ENCODE measurements around the gene PROSER1.
"Not testable (repeated sequence)": the region's sequence is repeated elsewhere in the genome, so short reads cannot be mapped to it uniquely, and the experiment has no call there.

Gene PROSER1

GRCh38 chr13:39037880-39038568 lies at the start of gene PROSER1, which contains the start of gene NHLRC3:
TSS of gene PROSER1 (minus strand) at chr13:39038089. CDS start at chr13:39037242, 847 bp downstream.
TSS of gene NHLRC3 (plus strand) at chr13:39038456. CDS start at chr13:39038640, 184 bp downstream.
- peak; percentile 96 for DNase-seq

DNA sequence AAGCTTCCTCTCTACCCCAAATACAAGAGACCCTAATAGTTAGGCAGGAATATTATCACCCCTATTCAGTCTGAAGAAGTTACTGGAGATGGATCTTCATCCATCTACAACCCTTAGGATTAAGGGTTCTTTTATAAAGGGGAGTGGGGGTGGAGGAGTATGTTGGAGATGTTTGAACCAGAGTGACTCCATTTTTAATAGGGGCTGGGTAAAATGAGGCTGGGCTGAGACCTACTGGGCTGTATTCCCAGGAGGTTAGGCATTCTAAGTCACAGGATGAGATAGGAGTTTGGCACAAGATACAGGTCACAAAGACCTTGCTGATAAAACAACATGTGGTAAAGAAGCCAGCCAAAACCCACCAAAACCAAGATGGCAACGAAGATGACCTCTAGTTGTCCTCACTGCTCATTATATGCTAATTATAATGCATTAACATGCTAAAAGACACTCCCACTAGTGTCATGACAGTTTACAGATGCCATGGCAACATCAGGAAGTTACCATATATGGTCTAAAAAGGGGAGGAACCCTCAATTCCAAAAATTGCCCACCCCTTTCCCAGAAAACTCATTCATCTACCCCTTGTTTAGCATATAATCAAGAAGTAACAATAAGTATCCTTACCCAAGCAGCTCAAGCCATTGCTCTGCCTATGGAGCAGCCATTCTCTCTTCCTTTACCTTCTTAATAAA lies 48.5 kb upstream of the PROSER1 start:
- not testable (repeated sequence) for DNase-seq

GRCh38 chr13:39073983-39074382 lies 36.1 kb upstream of the PROSER1 start:
- no peak for DNase-seq

DNA sequence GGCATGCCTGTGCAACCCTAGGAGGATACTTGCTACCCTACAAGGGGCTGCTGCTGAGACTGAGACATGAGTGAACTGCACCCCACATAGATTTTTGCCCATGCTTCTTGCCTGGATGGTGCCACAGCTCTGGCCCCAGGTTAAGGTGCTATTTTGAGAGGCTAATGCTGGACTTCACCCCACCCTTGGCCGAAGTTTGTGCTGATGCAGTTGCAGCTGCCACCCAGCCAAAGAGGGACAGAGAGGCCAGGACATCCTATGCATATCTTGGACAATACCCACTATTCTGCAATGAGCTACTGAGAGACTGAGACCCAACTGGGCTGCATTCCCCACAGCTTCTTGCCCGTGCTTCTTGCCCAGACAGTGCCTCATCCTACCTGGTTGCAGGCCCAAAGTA lies 35.0 kb upstream of the PROSER1 start:
- DNase-seq = no peak

GRCh38 chr13:39062004-39062403 lies 24.1 kb upstream of the PROSER1 start:
- no peak for DNase-seq

DNA sequence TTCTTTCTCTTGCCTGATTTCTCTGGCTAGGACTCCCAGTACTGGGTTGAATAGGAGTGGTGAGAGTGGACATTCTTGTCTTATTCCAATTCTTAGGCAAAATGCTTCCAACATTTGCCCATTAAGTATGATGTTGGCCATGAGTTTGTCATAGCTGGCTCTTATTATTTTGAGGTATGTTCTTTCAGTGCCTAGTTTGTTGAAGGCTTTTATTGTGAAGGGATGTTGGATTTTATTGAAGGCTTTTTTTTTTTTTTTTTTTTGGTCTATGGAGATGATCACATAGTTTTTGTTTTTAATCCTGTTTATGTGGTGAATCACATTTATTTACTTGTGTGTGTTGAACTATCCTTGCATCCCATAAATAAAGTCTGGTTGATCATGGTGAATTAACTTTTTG lies 20.2 kb upstream of the PROSER1 start:
- DNase-seq = no peak

DNA sequence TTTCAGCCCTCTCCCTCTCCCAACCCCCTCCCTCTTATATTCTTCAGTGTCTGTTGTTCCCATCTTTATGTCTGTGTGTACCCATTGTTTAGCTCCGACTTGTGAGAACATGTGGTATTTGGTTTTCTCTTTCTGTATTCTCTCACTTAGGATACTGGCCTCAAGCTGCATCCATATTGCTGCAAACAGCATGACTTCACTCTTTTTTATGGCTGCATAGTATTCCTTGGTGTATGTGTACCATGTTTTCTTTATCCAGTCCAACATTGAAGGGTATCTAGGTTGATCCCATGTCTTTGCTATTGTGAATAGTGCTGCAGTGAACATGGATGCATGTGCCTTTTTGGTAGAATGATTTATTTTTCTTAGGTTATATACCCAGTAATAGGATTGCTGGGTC lies 18.1 kb upstream of the PROSER1 start:
- DNase-seq = no peak

DNA sequence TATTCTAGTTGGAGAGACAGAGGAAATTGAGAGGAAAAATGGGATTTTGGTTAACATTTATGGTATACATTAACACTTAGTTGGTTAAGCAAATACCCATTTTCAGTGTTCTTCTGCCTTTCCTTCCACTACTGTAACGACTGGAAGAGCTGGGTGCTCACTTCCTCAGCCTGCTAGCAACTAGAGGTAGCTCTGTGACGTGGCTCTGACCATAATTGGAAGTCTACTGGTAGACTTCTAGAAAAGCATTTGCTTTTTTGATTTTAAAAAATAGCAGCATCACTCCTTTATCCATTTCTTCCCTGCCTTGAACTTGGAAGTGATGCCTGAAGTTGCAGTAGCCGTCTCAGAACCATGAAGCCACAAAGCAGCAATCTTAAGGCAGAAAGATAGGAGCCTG lies 16.2 kb upstream of the PROSER1 start:
- DNase-seq = no peak

GRCh38 chr13:39052944-39053343 lies 15.1 kb upstream of the PROSER1 start:
- no peak for DNase-seq

DNA sequence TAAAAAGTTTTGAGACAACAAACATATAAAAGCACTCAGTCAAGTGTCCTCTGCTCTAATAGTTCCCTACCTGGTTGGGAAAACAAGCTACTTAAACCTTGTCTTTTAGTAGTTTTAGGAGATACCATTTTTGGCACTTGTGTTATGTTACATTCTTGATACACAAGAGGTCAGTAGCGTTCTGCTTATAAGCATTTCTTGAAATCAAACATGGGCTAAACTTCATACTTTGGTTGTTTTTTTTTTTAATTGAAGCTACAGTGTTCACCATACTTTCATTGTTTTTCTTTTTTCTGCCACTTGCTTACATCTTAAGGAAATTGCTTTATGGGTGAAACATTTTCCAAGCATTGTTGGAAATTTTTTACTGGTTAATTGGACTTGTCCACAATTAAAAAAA lies 13.3 kb upstream of the PROSER1 start:
- peak; percentile 44 for DNase-seq

DNA sequence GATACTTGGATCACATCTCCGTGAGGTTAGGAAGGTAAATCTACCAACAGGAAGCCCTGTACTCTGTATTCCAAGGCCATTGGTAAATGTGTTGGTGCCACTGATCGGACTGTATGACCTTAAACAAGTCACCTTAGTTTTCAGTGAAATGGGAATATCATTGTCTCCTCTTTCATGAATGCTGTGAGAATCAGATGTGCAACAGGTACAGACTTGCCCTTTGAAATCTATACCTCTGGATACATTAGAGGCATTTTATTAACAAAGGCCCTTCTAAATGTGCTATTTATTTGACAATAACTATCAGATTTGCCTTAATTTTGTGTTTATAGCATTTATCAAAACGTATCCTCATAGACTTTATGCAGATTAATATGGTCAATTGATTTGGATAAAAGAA lies 11.4 kb upstream of the PROSER1 start:
- no peak for DNase-seq

GRCh38 chr13:39048806-39049205 lies 10.9 kb upstream of the PROSER1 start:
- DNase-seq = no peak

GRCh38 chr13:39047560-39047959 lies 9.7 kb upstream of the PROSER1 start:
- DNase-seq = no peak

DNA sequence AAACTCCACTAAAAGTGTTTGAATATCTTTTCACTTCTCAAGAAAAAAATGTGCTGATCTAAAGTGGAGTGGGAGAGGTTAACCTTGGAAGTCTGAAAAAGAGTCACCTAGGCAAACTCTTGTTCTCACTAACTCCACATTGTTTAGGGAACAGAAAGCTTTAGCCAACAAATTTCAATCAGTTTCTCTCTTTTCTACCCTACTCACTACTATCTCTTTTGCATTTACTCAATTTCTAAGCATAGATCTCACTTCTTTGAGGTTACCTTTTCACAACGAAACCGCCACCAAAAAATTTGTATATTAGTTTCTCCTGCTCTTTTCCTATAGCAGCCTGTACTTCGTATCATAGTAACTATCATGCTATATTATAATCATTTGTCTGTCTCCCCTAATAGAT lies 6.6 kb upstream of the PROSER1 start:
- no peak for DNase-seq

GRCh38 chr13:39040206-39040605 lies 2.3 kb upstream of the PROSER1 start:
- no peak for DNase-seq

- DNase-seq = no peak
Observed at GRCh38 chr13:39039041-39039440, 1.2 kb upstream of the PROSER1 start.

DNA sequence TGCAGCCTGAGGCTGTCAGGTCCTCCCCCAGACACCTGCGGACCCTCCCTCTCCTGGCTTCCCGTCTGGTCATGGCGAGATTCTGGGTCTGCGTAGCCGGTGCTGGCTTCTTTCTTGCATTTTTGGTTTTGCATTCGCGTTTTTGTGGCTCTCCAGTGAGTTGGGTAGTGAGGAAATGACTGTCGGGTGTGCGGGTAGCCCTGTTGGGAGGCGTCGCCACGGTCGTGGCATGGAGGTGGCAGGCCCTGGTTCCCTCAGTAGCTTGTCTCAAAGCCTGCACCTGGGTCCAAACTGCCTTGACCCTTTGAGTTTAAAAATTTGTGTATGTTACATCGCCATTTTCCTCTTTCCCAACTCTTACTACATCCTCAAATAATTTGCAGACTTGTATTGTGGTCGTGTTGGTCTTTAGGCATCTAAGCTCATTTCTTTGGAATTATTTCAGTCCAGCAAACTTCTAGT lies 711 bp upstream of the PROSER1 start:
- DNase-seq = peak; percentile 6

DNA sequence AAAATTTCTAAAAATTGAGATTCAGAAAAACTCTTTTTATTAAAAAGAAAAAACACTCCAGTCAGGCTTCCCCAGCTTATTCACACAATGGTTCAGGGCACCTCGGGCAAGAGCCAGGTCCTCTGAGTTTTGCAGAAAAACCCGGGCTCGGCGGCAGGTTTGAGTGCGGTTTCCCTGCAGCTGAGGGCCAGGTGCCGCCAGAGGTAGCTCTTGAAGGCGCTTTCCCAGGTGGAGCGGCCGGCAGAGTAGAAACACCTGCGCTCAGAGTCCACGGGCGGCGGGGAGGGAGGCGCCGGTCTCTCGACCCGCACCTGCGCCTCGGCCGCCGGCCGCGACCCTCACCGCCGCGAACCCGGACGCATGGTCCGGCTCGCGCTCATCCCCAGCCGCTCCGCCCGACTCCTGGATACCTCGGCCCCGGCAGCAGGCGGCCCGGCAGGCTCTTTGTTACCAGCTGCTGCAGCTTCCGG lies 444 bp downstream of the PROSER1 start:
- DNase-seq = no peak

DNA sequence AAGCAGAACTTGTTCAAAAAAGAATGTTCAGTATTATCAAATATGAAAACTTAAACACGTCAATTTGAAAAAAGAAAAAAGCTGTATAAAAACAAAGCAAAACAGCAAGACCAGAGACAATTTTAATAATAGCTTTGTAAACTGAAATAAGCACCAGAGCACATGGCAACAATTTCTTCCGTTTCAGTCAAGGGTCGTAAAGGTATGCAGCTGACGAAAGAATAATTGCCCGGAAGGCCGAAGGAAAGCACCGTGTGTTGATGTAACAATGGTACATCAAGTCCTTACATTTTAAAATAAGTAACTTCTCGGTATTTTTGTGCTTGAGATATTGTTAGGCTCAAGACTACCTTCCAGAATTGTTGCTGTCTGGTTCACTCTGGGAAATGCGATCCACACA lies 1.7 kb downstream of the PROSER1 start:
- peak; percentile 11 for DNase-seq

DNA sequence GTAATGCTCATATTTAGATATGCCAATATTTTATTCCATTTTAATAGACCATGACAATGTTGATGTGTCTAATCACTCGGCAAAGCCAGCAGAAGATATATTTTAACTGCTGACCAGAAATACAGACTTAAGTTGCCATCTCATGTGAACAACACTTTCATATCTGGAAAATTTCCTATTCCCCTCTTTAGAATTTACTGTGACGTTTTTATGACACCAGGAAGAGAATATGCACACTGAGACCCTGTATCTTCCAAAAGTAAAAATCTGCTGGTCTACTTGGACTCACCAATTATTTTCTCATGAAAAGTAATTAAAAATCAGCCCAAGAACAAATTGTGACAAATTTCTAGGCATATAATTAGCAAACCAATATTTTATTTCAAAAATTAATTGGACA lies 2.1 kb downstream of the PROSER1 start:
- DNase-seq = no peak

GRCh38 chr13:39035204-39035603 lies 2.7 kb downstream of the PROSER1 start:
- no peak for DNase-seq

DNA sequence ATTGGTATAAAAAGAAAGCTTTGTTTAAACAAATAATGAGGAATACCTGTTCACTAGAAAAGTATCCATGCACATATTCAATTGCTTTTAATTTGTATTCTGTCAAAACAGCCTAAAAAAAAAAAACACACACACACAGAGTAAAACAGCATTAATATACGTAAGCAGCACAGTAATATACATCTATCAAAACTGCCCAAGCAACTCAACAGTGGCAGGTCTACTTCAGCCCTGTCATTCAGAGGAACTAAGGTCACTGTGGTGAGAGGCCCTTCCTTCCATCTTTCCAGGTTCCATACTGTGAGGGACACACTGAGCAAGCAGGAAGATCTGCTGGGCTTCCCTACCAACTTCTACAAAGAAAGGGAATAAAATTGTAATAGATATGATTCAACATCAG lies 3.8 kb downstream of the PROSER1 start:
- DNase-seq = no peak

GRCh38 chr13:39032150-39032549 lies 5.7 kb downstream of the PROSER1 start:
- no peak for DNase-seq

DNA sequence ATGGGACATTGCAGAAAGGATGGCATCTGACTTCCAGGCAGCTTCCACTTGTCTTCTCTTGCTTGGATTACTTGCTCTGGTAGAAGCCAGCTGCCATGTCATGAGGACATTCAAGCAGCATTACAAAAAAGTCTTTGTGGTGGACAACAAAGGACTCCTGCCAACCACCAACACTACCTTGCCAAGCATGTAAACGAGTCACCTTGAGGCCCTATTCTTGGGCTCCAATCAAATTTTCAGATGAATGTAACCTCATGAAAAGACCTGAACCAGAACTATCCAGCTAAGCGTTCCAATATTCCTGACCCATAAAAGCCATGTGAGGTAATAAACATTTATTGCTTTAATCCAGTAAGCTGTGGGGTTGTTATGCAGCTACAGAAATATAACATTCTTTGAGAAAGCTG lies 12.5 kb downstream of the PROSER1 start:
- DNase-seq = no peak
